ENCODE results near the gene FAM107B.

FAM107B gene

DNA sequence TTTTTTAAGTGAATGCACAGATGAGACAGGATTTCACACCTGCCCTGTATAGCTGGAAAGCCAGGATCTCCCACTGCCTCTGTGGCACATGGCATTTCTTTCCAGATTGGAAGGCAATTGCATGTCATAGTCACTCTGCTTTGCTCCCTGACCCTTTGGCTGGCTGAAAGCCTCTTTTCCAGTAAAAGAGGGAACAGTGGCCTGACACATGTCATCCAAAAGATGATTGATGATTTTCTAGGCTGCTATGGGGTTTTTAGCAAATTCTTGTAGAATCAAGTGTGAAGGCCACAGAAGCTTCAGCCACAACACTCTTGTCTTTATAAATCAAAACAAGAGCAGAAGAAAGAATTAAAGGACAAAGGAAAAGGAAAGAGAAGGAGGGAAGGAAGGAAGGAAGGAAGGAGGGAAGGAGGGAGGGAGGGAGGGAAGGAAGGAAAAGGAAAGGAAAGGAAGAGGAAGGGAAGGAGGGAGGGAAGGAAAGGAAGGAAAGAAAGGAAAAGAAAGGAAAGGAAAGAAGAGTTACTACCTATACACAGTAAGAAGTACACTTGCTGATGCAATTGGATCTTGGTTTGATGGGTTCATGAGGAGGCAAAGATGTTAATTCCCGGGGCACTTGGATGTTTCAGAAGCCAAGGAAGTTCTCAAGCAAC lies 285.0 kb downstream of the FAM107B start:
- no peak for DNase-seq (ENCODE audit: low read depth in 2 of 2)

DNA sequence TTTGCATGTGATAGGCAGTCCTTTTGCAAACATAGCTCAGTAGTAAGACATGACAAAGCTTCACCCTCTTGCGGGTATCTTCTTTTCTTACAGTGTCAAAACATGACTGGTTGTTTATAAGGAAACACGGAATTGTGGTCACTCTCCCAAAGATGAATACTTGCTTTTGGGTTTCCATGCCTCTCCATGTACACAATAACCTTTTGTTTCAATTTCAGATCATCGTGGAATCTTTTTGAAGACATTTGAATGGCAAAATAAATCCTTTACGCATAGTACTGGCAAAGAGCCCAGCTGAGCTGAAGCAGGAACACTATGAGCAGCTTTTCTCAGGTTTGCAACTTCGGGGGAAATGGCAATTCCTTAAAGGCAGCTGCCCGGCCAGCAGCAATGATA lies 287.2 kb downstream of the FAM107B start:
- no peak for DNase-seq (ENCODE audit: low read depth in 2 of 2)

DNA sequence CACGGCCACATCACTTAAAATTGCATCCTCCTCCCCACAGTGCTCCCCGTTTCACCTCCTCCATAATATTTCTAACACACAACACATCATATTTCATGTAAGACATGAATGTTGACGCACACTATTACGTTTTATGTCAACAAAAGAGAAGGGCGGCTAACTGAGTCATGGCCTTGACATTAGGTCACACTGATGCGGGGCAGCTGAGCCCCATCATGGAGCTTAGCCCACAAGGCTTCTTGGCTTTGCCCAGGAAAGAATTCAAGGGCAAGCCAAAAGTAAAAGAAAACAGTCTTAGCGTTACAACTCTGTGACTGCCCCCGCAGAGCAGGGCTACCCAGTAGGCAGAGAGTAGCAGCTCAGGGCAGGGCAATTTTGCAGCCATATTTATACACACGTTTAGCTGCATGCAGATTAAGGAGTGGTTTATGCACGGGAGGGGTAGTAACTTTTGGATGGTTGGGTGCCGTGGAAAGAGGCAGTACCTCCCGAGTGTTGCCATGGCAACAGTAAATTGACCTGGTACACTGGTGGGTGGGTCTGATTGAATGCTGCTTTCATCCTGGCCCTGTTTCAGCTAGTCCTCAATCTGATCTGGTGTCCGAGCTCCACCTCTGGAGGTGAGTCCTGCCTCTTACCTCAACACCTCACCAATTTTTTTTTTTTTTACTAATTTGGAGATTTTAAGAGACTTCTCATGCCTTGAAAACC lies 287.8 kb downstream of the FAM107B start:
- DNase-seq (ENCODE audit: low read depth in 2 of 2), result no peak

DNA sequence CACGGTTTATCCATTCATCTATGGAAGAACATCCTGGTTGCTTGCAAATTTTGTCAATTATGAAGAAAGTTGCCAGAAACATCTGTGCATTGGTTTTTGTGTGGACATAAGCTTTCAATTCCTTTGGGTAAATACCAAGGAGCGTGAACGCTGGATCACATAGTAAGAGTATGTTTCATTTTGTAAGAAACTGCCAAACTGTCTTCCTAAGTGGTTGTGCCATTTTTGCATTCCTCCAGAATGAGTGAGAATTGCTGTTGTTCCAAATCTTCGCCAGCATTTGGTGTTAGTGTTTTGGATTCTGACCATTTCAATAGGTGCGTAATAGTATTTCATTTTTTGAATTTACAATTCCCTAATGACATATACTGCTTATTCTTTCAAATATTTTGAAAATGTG lies 288.7 kb downstream of the FAM107B start:
- DNase-seq (ENCODE audit: low read depth in 2 of 2), result no peak

DNA sequence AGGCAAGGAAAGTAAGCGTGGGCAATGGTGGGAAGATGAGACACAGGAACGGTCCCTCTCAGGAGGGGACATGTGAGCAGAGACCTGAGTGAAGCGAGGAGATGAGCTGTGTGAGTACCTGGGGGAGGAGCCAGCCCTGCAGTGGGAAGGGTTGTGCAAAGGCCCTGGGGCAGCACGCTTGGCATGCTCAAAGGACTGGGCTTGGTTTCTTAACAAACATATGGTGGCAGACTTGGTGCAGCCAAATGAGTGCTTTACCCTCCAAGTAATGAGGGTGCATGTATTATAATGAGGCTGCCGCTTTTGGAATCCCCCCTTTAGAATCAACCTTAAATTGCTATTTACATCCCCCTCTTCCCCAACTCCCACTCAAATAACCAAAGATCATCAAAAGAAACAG lies 291.3 kb downstream of the FAM107B start:
- no peak for DNase-seq (ENCODE audit: low read depth in 2 of 2)

DNA sequence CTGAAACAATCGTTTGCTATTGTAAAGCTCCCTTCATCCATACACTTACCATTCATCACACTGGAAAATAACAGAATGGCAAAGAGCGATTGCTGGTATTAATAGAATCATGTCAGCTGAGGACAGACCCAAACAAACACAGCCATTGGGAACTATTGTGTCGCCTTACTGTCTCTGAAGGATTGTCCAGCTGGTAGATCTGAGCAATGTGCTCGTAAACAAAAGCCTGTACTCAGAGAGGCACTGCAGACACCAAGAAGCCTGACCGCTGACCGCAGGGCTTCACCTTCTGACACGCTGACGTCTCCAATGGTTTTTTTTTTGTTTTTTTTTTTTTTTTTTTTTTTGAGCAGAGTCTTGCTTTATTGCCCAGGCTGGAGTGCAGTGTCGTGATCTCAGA lies 292.9 kb downstream of the FAM107B start:
- no peak for DNase-seq (ENCODE audit: low read depth in 2 of 2)

DNA sequence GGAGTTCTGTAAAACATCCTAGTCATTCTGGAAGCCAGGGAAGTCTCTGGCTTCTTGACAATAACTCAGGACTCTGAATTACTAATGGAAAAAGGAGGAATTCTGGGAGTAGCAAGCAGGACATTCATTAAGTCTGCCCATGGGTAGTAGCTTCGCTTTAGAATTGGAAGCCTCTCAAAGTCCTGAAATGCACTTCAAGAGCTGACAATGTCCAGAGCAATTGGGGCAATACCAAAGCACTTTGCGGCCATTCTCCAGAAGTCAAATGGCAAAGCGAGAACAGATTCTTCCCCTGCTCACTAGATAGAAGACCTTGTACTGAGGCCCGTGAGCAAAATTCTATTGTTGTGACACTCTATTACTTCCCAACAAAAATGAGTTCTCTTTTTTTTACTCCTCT lies 293.7 kb downstream of the FAM107B start:
- DNase-seq (ENCODE audit: low read depth in 2 of 2), result no peak

DNA sequence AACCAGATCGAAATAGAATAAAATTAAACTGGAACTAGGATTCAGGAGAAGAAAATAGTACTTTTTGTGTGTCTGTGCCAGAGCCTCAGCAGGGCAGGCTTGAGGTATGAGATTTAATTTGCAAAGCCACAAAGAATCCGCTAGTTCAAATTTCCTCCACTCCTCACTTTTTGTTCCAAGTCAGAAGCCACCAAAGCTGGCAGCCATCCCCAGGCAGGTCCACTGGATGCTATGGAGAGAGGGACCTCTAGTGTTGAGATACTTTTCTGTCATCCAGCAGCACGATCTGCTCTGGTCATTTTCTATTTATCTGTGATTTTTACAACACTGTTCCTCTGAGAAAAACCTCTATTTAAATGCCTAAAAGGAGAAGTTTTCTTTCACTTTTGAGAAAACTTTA lies 296.1 kb downstream of the FAM107B start:
- no peak for DNase-seq (ENCODE audit: low read depth in 2 of 2)

DNA sequence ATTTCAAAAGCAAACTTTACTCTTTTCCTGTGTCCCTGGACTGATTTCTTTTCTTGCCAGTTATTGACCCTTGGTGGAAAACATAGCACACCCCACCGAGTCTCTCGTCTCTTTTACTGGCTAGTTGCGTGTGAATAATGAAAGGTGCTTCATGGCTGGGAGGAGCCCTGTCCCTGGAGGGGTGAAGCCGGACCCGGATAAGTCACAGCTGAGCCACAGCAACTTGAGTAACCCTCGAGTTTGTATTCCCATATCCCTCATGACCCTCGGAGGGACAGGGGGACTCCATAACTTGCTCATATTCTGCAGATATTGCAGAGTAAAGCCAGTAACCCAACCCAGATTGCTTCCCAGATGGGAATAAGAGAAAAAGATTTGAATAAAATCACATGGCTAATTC lies 296.5 kb downstream of the FAM107B start:
- DNase-seq (ENCODE audit: low read depth in 2 of 2), result no peak

DNA sequence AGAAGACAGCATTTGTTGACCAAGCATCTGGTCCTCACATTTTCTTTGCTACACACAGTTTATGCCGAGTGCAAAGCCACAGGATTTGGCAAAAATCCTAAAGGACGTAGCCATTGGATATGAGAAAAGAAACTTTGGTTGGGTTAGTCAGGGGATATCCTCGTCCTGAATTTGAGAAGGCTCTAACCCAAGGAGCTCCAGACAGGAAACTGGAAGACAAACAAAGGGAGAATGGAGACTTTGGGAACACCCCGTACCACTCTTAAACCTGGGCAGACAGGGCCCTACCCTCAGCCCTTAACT lies 297.3 kb downstream of the FAM107B start:
- DNase-seq (ENCODE audit: low read depth in 2 of 2), result no peak

DNA sequence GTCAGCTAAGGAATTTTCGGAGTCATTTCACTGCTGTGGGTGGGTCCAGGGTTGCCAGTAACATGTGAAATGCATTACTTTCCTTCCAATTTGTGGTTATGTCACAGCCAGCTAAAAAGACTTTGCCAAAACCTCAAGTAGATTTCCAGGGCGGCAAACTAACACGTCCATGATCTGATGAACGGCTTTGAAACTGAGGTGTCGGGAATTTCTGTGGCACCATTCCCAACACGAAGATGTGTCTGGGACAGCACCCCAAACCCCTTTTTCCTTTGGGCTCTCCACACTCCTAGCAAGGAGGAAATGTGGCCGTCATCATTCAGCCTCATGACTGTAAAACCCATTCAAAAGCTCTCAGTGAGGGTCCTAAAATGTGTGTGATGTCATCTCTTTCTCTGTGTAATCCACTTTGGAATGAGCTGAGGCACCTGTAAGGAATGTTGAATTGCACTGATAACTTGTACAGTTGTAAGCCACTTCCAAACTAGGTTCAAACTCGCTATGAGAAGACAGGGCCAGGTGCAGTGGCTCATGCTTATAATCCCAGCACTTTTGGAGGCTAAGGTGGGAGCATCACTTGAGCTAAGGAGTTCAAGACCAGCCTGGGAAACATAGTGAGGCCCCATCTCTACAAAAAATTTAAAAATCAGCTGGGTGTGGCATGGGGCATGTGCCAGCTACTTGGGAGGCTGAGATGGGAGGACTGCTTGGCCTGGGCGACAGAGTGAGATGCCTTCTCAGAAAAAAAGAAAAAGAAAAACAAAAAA lies 297.9 kb downstream of the FAM107B start:
- DNase-seq (ENCODE audit: low read depth in 2 of 2), result no peak

DNA sequence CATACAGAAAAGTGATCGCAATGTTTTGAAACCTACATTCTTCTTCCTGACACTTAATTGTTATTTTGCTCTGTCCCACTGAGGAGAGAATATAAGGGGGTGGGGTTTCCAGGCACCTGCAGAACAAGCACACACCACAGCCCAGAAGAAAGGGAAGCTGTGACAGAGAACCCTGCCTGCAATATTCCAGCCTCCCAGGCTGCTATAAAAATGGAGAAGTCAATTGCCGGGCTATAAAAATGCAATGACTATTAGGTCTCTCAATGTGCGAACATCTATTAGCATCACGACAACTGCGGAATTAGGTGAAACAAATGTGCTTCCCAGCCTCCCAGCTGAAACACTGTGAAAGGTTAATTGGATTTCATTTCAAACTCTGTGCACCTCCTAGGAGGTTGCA lies 298.7 kb downstream of the FAM107B start:
- DNase-seq (ENCODE audit: low read depth in 2 of 2), result no peak

DNA sequence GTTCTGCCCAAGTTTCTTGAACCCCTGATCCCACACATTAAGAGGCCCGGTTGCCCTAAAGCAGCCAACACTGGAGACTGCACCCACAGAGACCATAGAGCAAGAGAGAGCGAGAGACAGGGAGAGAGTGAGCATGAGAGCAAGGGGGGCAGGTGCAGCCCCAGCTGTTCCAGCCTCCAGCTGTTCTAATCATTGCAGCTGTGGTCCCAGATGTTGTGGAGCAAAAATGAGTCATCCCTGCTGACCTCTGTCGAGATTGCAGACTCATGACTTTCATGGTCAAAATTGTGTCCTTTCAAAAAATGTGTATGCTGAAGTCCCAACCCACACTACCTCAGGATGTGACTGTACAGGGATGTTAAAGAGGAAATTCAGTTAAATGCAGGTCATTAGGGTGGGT lies 300.0 kb downstream of the FAM107B start:
- no peak for DNase-seq (ENCODE audit: low read depth in 2 of 2)

DNA sequence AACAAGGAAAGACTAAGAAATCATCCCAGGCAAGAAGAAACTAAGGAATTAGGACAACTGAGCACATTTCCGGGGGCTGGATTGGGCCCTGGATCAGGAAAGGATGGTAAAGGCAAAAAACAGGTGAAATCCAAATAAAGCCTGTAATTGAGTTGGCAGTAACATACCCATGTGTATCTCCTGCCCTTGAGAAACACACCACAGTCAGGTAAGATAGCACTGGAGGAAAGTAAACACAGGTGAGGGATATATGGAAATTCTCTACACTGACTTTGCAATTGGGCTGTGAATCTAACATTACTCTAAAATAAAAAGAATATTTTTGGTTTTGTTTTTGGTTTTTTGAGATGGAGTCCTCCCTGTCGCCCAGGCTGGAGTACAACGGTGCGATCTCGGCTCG lies 303.8 kb downstream of the FAM107B start:
- DNase-seq (ENCODE audit: low read depth in 2 of 2), result no peak

DNA sequence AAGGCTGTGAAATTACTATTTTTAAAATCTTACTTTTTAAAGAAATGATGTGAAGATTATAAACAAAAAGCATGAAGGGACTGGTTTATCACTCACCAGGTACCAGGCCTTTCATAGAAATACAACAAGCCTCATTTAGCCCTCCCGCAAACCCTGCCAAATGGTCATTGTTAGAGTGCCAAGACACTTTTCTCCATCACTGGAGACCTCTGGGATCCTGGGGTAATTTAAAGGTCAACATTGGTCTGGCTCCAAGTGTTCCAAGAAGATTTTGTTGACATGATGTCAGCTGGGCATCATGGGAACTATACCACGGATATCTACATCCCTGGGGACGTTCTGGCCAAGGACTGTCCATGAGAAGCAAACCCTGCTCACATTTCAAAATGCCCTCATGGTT lies 306.0 kb downstream of the FAM107B start:
- DNase-seq (ENCODE audit: low read depth in 2 of 2), result no peak

All from stimulated activated CD4-positive, alpha-beta T cell treated with anti-CD3 and anti-CD28 coated beads, Interleukin-4, amount 100 ng/mL, for 48 hours (primary cell).